Activated T-cell treated with anti-CD3 and anti-CD28 coated beads, Interleukin-2, amount 50 U/mL, for 72 hours (primary cell): ENCODE results near the gene SDK2. TPM values are rescaled to one million over a fixed set of nuclear protein-coding genes. Genes with fewer than 3 reads are reported as not detected.

Source experiments
- ATAC-seq, 2 donors: fragments of 150-1000 bp; cut with Tn5 transposase; replicated peaks in 1 of 2; 2 replicates each; pipeline ENCODE4 v1.10.0; 2021; ENCODE audit warnings: moderate library complexity in 2 of 2, mild to moderate bottlenecking in 1 of 2
- DNase-seq, 2 donors: peaks; one replicate each; pipeline ENCODE4 v3.0.0; 2021 to 2022; ENCODE audit warnings: mixed read lengths in 1 of 2
- H3K27ac Mint-ChIP-seq: one replicate; pipeline ENCODE4 v1.8.0; 2022; ENCODE audit warnings: mild to moderate bottlenecking, moderate library complexity, mixed read lengths
- H3K27me3 Mint-ChIP-seq: one replicate; pipeline ENCODE4 v1.8.0; 2022; ENCODE audit warnings: low read depth, mixed read lengths
- H3K36me3 Mint-ChIP-seq, 2 donors: one replicate each; pipeline ENCODE4 v1.8.0; 2022; ENCODE audit warnings: mixed read lengths in 2 of 2, mild to moderate bottlenecking in 1 of 2; ENCODE audit not compliant: insufficient read depth in 2 of 2
- H3K4me1 Mint-ChIP-seq: one replicate; pipeline ENCODE4 v1.8.0; 2022; ENCODE audit warnings: low read depth, mixed read lengths
- H3K4me3 Mint-ChIP-seq, 2 donors: one replicate each; pipeline ENCODE4 v1.8.0; 2022; ENCODE audit warnings: mild to moderate bottlenecking in 2 of 2, mixed read lengths in 2 of 2, moderate library complexity in 2 of 2
- H3K9me3 Mint-ChIP-seq, 2 donors: one replicate each; pipeline ENCODE4 v1.8.0; 2022; ENCODE audit warnings: mixed read lengths in 2 of 2
- total RNA-seq, 2 donors: library from RNA; stranded (reverse); gene quantifications; one replicate each; pipeline ENCODE4 v1.2.3, GENCODE V29; 2022

SDK2 gene
- total RNA-seq, 2 donors from 2014 or later, result 0.26 to 0.44 TPM

- Mint-ChIP-seq H3K27me3 (peaks cover 5% of the 10 kb centered on the region), H3K27ac (no peak overlapping the region), H3K36me3 (no peaks in the 10 kb centered on the region), H3K4me3 (no peak overlapping the region), H3K4me1 (peaks cover 25% of the 10 kb centered on the region), H3K9me3 (no peaks in the 10 kb centered on the region)
- DNase-seq (no peak), ATAC-seq (no peak)
These were observed 353.6 kb downstream of the SDK2 start for GRCh38 chr17:73290399-73291259.

- ATAC-seq (no peak), DNase-seq (no peak)
- Mint-ChIP-seq H3K27me3 (peaks cover 5% of the 10 kb centered on the region), H3K9me3 (no peaks in the 10 kb centered on the region), H3K36me3 (no peaks in the 10 kb centered on the region), H3K4me1 (peaks cover 25% of the 10 kb centered on the region), H3K27ac (no peak overlapping the region), H3K4me3 (no peak overlapping the region)
These were observed 354.5 kb downstream of the SDK2 start for GRCh38 chr17:73289549-73290254.

GRCh38 chr17:73288534-73289302 is 355.5 kb downstream of the SDK2 start:
- Mint-ChIP-seq H3K36me3 (no peaks in the 10 kb centered on the region), H3K27ac (no peak overlapping the region), H3K27me3 (peaks cover 5% of the 10 kb centered on the region), H3K9me3 (no peaks in the 10 kb centered on the region), H3K4me1 (peaks cover 25% of the 10 kb centered on the region), H3K4me3 (no peak overlapping the region)
- DNase-seq, result no peak
- no peak for ATAC-seq

DNA sequence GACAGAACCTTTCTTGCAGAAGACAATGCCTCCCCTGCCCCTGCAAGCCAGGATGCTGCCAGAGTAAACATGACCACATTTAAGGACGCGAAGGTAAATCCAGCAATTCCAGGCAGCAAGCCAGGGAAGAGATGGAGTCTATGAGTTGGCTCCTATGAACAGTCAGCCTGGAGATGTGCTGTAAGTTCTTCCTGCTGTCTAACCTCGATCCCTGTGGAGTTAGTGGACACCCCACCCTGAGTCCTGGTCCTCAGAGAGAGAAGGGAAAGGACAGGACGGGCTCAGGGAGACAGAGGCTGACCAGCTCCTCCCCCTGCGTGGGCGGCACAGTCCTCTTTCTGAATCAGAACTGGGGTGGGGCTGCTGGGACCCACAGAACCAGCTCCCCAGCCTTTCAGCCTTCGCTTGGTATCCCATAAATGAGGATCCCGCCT is 357.4 kb downstream of the SDK2 start:
- peaks cover 5% of the 10 kb centered on the region for H3K27me3 Mint-ChIP-seq
- H3K9me3 Mint-ChIP-seq, result no peaks in the 10 kb centered on the region
- no peak overlapping the region for H3K27ac Mint-ChIP-seq
- no peak for ATAC-seq
- H3K4me1 Mint-ChIP-seq, result peaks cover 24% of the 10 kb centered on the region
- no peaks in the 10 kb centered on the region for H3K36me3 Mint-ChIP-seq
- no peak for DNase-seq
- H3K4me3 Mint-ChIP-seq, result no peak overlapping the region

DNA sequence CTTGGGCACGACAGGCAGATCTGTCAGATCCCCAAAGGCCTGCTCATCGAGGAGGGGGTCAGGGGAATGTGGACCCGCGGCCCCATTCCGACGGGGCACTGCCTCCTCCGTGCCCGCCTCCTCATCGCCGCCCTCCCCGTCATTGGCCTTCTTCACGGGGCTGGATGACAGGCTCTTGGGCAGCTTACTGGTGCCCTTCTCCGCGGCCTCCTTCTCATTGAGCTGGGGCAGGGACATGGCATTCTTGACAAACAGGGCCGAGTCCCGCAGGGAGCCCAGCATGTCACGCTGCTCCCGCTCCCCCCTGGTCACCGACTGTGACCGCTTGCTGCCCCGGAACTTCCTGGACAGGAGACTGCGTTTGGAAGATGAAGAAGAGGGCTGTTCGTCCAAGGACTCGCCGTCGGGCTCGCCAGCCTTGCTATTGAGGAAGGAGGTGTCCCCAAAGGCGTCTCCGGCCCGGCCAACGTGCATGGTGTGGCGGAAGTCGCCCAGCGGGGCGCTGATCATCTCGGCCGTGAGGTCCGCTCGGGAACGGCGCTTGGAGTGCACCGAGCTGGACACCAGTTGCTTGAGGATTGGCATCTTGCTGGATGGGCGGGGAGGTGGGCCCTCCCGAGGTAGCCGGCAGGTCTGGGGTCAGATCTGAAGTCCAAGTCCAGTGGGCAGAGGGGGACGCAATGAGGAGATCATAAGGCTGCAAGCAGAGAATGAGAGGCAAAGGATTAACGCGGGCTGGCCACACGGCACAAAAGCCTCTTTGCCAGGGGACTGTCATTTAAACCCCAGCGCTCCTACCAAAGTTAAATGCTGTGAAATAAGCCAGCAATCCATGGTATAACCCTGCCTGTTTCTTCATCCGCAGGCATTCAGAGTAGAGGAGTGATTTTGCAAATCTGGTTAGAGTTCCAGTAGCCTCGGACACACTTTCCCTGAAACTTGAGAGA is 358.1 kb downstream of the SDK2 start:
- ATAC-seq (no peak), DNase-seq (no peak)
- Mint-ChIP-seq H3K27me3 (peaks cover 5% of the 10 kb centered on the region), H3K9me3 (no peaks in the 10 kb centered on the region), H3K4me3 (no peak overlapping the region), H3K36me3 (no peaks in the 10 kb centered on the region), H3K27ac (no peak overlapping the region), H3K4me1 (peaks cover 17% of the 10 kb centered on the region)

DNA sequence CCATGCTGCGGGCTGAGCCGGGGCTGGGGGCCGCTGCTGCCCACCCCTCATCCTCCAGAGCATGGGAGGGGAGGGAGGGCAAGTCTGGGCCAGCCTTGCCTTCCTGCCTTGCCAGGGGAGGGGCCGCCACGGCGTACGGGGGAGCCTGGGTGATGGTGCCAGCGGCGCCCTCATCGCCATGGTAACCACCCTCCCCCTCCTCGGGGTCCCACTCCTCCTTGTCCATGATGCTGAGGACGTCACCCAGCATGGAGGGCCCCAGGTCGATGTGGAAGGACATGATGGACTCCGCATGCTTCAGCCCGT is 358.7 kb downstream of the SDK2 start:
- Mint-ChIP-seq H3K36me3 (no peaks in the 10 kb centered on the region), H3K4me3 (no peak overlapping the region), H3K4me1 (peaks cover 11% of the 10 kb centered on the region), H3K9me3 (no peaks in the 10 kb centered on the region), H3K27me3 (peaks cover 5% of the 10 kb centered on the region), H3K27ac (no peak overlapping the region)
- no peak for ATAC-seq
- no peak for DNase-seq

DNA sequence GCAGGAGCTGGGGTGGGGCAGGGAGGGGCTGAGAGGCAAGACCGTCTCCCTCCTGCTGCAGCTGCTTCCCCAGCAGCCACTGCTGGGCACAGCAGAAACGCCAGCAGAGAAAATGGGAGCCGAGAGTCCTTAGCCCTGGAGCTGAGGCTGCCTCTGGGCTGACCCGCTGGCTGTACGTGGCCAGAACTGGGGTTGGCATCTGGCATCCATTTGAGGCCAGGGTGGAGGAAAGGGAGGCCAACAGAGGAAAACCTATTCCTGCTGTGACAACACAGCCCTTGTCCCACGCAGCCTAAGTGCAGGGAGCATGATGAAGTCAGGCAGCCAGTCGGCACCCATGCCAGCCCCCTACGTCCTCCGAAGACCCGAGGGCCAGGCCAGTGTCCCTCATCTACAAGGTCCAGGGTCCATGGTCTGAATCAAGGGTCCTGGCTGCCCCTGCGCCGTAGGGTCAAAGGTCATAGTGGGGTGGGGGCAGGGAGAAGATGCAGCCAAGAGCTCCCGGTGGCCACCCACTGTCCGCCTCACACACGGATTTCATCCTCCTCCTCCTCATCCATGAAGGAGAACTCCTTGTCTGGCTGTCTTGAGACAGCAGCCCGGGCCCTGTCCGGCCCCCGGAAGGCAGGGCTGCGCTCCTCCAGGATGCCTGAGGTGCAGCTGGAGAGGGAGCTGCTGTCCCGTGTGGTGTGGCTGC is 359.2 kb downstream of the SDK2 start:
- DNase-seq, result no peak
- no peaks in the 10 kb centered on the region for H3K9me3 Mint-ChIP-seq
- H3K4me1 Mint-ChIP-seq, result peaks cover 6% of the 10 kb centered on the region
- no peak for ATAC-seq
- H3K27me3 Mint-ChIP-seq, result no peaks in the 10 kb centered on the region
- no peaks in the 10 kb centered on the region for H3K36me3 Mint-ChIP-seq
- no peak overlapping the region for H3K27ac Mint-ChIP-seq
- no peak overlapping the region for H3K4me3 Mint-ChIP-seq
